GM18499 (cell line): ENCODE results near the gene HSFX1.
"Not testable (repeated sequence)": the region's sequence is repeated elsewhere in the genome, so short reads cannot be mapped to it uniquely, and the experiment has no call there.

Experiments
- ATAC-seq: cut with Tn5 transposase; IDR thresholded peaks from one replicate; pipeline ENCODE4 v1.9.1; 2021; ENCODE audit warnings: moderate number of reproducible peaks; ENCODE audit not compliant: insufficient read depth, unreplicated experiment

HSFX1 gene, protein sequence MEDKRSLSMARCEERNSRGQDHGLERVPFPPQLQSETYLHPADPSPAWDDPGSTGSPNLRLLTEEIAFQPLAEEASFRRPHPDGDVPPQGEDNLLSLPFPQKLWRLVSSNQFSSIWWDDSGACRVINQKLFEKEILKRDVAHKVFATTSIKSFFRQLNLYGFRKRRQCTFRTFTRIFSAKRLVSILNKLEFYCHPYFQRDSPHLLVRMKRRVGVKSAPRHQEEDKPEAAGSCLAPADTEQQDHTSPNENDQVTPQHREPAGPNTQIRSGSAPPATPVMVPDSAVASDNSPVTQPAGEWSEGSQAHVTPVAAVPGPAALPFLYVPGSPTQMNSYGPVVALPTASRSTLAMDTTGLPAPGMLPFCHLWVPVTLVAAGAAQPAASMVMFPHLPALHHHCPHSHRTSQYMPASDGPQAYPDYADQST

DNA sequence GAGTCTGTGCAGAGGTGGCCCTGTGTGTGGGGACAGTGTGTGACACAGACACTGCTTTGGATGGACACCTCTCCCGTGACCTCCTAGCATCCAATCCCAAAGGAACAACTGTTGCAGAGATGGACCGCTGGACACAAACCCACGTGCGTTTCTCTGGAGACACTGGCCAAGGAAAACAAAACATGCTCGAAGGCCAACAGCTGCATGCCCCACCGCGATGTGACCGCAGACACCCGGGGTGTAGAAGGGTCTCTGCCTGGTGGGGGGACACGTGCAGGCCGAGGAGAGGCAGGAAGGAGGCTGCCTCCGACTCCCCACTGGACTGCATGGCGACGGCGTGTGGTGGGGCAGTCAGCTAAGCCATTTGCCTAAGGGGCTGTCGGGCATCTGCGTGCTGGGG, at the start of gene HSFX1:
Gene HSFX1, plus strand, starts transcription at position 301 of the 400 bp plus-strand sequence. CDS start 614 bp downstream, outside the sequence.
- not testable (repeated sequence) for ATAC-seq

DNA sequence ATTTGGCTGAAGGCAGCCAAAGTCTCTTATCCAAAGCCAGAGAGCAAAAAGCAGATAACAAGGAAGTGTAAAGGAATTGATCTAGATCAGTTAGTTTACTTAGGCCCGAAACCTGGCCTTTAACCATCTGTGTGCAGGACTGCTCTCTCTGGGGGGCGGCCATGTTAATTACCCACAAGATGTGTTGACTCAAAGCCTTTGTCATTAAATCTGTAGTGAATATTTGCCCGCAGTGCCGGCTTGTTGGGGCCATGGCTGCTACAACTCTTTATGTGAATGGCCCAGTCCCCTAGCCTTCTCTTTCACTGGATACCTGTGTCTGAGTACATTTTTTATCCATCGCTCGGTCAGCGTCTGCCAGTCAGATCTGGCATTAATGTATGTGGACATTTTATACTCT, 46.6 kb upstream of the HSFX1 start:
- not testable (repeated sequence) for ATAC-seq

DNA sequence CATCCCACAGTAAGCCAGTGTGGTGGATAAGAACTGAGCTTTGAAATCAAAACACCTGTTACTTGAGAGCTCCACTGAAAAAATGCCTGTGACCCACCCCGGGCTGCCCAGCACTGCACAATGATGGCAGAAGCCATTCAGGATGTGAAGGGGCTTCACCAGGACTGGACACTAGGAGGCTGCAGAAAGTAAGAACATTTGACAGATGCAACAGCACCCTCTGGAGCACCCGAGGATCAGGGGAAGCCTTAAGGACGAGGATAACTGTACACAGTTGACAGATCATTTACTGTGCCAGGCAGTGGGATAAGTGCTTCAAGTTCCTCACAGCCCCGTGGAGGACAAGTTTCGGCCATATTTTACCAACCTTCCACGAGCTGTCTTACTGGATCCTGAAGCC, 31.6 kb upstream of the HSFX1 start:
- ATAC-seq: not testable (repeated sequence)

DNA sequence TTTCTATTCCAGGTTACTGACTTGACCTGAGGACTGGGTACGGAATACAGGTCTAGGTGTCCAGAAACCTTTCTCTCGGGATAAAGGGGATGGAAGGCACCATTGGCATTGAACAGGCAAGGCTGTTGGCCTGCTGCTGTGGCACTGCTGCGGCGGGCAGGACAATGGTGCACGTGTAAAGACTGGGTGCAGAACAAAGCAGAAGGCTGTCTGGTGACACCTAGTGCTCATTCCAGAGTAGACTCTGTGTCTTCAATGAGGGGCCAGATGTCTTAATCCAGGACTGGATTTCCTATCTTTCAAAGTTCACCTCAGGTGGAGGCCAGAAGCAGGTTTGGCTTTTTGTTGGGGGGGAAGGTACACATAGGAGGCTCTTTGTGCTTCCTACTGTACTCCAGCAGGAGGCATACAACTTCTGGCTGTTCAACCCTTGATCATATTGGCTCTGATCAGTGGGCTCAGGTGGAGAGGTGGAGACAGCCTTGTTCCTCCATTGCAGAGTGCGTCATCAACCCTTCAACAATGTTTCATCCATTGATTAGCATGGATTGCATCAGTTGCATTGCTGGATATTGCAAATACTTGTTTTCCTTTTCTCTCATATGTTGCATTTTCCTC, 27.4 kb upstream of the HSFX1 start:
- ATAC-seq: not testable (repeated sequence)

DNA sequence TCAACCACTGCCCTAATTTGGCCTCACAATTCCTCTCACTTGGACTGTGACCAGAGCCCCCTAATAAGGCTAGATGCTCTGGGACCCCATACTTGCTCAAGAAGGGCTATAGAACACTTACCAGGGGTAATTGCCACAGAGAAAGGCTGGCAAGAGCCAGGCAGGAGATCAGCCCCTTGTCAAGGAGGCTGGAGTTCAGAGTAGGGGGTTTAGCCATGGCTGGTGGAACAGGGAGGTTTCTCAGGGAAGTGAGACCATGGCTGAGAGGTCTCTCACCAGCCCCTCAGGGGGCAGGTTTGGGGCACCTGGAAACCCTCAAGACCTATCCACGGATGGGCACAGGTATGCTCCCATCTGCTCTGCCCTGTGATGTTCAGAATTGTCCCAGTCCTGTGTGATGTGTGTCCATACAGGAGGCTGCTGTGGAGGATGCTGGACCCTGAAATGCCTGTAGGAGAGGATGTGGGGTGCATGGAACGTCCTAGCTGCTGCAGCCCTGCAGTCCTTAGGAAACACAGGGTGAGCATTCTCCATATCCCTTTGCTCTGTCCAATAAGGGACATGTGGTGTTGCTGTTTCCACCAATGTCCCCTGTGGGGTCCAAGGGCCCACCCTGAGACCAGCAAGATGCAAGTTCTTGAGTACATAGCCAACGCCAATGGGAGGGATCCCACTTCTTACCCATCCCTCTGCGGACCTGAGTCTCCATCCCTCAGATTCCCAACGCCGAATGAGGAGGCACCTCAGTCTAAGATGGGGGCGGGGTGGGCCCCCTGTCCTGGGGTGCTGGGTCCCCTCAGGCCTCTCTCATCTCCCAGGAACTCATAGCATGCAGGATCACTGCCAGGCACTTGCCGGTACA, 16.4 kb upstream of the HSFX1 start:
- no peak for ATAC-seq

DNA sequence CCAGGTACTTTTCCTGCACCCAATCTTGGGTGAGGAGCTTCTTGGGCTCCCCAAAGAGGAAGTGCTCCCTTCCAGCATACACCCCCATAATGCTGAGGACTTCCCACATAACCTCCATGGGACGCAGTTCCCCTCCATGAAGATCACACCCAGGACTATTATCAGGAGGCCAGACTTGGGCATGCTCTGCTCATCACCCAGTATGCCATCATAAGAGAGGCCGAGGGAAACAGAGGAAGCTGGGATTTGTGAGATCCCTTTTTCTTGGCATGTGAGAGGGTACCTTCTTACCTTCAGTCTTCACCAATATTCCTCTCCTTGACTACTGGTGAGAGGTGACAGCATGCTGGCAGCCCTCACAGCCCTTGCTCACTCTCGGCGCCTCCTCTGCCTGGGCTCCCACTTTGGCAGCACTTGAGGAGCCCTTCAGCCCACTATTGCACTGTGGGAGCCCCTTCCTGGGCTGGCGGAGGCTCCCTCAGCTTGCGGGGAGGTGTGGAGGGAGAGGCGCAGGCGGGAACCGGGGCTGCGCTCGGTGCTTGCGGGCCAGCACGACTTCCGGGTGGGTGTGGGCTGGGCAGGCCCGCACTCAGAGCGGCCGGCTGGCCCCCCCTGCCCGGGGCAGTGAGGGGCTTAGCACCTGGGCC, 15.7 kb upstream of the HSFX1 start:
- no peak for ATAC-seq

DNA sequence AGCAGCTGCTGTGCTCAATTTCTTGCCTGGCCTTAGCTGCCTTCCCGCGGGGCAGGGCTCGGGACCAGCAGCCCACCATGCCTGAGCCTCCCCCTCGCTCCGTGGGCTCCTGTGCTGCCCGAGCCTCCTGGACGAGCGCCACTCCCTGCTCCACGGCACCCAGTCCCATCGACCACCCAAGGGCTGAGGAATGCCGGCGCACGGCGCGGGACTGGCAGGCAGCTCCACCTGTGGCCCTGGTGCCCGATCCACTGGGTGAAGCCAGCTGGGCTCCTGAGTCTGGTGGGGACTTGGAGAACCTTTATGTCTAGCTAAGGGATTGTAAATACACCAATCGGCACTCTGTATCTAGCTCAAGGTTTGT, 15.2 kb upstream of the HSFX1 start:
- ATAC-seq: not testable (repeated sequence)

DNA sequence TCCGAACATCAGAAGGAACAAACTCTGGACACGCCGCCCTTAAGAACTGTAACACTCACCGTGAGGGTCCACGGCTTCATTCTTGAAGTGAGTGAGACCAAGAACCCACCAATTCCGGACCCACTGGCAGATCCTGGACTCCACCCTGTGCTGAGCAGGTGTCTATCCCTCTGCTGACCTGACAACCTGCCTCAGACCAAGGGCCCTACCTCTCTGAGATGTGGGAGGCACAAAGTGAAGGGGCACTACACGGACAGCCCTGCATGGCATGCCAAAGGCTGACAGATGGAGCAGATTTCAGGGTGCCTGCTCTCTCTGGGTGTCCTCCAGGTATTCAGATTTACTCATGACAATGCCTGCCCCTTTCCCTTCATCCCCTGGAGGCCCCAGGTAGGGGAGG, 14.0 kb upstream of the HSFX1 start:
- ATAC-seq: no peak

DNA sequence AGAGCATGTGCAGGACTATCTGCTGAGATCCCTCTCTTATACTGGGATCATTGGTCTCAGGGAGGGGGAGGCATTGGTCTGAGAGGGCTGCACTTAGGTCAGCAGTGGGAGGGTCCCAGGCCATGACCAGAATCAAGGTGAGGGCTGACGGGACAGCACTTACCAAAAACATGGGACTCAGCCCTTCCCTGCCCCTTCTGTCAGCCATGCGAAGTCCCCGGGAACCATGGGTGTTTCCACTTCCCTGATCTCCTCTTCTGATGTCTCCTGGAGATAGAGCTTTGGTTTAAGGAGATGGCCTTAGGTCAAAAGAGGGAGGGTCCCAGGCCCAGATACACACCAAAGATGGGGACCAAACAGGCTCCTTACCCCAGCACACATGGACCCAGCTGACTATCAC, 12.9 kb upstream of the HSFX1 start:
- no peak for ATAC-seq

DNA sequence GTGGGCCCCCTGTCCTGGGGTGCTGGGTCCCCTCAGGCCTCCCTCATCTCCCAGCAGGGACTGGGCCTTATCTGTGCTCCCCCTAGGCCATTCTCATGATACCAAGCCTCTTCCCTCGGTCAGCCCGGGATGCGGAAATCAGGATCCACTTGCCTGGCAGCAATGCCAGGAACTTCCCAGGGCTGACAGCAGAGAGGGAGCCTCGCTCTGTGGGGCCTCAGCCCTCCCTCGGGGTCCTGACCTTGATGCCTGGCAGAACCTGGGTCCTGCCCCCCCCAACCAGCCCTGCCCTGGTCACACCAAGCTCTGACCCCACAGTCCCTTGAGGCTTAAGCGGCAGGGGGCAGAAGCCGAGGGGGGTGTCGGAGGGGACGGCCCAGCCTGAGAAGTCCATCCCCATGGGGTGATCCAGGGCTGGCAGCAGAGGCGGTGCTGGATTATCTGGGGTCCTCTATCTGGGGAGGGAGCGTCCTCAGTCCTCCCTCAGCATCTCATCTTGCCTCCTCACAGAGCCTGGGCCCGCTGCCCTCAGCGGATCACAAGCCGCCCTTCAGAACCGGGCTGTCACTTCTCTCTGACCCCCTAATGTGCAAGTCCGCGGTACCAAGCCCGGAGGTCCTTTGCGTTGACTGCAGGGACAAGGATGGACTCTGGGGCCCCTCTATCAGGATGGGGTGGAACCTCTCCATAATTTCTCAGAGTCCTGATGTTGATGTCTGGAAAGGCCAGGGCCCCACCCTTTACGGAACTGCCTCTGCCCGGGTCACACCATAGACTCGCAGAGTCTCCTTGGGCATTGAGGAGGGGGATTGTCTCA, 11.8 kb upstream of the HSFX1 start:
- not testable (repeated sequence) for ATAC-seq

DNA sequence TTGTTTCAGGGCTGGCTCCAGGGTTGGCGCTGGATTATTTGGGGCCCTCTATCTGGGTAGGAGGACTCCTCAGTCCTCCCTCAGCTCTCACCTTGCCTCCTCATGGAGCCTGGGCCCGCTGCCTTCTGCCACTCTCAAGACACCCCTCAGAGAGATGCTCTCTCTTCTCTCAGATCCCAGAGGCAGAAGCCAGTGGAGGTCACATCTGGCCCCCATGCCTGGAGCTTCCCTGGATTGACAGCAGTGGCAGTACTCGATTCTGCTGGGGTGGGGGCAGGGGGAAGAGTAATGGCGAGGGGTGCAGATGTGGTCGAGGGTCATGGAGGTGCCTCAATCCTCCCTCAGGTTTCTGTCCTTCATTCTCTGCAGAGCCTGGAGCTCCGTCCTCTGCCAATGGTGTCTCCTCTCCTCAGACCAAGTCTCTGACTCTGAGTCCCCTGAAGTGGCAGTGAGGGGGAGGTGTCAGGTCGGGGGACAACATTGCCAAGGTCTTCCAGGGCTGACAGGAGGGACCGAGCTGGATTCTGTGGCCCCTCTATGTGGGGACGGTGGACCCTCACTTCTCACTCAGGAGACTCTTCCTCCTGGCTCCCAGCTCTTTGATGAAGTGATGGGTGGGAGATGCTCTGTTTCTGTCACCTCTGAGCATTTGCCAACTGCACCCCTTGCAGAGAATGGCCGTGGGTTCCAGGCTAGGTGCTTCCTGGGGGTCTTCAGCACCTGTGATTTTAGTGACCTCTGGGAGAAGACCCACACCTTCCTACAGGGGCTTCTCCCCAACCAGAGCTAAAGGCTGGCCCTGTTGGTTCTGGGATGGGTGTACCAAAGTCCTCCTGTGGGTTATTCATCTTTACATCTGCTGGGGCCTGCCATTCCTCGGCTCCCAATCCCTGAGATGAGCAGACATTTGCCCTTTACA, 10.9 kb upstream of the HSFX1 start:
- no peak for ATAC-seq

DNA sequence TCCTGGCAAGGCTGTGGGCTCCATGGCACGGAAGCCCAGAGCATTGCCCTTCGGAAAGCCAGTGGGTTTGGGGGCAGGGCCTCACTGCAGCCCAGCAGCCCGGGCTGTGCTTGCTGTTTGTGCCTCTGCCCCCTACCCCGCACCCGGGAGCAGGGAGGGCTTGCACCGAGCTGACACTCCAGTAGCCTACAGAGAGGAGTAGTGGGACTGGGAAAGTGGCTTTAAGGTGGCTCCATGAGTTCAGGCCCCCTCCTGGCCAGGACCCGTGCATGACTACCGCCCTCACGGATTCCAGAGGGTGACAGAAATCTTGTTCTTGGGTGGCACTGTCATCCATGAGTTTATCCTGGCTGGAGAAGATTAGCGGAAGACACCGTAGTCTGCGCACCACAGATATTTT, 3.5 kb upstream of the HSFX1 start:
- ATAC-seq: not testable (repeated sequence)

DNA sequence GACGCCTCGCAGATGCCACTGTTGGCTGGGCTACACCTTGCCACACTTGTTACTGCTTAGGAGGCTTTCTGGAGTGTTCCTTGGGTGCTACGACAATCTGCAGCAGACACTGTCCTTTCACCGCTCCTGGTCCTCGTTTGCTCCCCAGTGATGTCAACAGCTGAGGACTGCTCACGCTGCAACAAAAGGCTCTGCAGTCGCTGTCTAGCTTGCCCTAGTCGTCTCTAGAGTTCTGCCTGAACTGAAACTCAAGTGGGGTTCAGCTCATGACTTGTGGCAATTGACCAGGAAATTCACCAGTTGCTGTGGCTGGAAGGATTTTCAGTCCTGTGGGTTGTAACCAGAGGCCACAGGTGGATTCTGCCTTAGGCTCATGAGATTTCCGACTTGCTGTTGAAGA, 842 bp upstream of the HSFX1 start:
- not testable (repeated sequence) for ATAC-seq

DNA sequence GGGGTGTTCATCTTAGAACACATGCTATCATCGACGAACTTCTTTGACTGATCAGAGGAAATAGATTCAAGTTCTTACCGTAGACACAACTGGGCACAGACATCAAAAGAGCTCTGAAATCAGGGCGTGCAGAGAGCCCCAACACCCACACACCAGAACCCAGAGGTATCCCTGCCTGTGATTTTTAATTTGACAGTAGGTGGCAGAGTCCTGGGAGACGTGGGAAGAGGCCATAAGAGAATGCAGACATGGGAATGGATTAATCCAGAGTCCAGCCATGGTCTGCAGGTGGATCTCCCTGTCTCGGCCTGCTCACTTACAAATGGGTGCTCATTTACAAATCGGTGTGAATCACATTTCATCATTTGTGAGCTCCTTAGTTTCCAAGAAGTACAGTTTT, 4.1 kb downstream of the HSFX1 start:
- ATAC-seq: not testable (repeated sequence)

DNA sequence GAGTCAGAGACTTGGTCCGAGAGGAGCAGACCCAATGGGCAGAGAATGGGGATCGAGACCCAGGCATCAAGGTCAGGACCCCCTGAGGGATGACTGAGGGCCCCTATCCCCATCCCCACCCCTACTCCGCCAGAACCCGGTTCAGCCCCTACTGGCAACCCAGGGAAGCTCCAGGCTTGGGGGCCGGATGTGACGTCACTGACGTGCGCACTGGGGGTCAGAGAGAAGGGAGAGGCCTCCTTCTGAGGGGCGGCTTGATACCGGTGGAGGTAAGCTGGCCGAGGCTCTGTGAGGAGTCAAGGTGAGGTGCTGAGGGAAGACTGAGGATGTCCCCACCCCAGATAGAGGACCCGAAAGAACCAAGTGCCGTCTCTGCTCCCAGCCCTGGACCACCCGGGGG, 7.9 kb downstream of the HSFX1 start, which contains the start of gene MAGEA9:
Gene MAGEA9, plus strand, starts transcription at position 204 of the 400 bp plus-strand sequence. CDS start 4,281 bp downstream, outside the sequence.
- not testable (repeated sequence) for ATAC-seq

DNA sequence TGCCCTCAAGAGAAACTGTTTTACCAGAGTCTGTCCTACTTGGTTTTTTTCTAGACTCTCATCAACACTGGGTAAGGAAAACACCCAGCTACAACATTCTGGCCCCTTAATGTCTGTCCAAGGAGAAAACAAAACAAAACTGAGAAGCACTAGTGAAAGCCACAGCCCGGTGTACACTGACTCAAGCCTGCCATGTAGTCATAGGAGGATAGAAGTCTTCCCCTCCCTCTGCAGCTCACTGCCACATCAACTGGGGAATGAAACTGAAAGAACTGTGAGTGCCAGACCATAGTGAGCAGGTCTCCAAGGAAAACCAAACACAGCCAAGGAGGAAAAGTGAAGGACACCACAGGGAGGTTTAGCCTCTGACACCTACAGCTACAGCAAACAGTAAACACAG, 21.7 kb downstream of the HSFX1 start:
- peak; percentile 99 for ATAC-seq

DNA sequence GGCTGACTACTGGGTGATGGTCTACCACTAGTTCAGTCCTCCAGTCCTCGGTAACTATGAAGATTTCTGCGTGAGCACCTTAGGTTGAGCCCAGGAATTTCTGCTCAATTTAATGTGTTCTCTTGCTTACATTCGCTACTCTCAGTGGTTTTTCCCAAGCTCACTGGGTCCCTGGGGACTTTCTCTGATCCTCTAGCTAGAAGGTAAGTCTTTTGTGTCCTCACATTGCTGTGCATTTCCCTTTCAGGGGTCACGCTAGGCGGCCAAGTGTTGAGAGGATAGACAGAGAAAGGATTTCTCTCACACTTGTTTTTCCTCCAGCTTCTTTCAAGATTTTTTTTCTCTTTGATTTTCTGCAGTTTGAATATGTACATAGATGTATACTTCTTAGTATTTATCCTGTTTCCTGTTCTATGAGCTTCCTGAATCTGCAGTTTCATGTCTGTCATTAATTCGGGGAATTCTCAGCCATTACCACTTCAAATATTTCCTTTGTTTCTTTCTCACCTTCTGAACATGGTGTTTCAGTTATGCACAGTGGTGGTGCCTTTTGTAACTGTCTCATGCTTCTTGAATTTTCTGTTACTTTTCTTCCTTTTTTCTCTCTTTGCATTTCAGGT, 25.3 kb downstream of the HSFX1 start:
- ATAC-seq: no peak

DNA sequence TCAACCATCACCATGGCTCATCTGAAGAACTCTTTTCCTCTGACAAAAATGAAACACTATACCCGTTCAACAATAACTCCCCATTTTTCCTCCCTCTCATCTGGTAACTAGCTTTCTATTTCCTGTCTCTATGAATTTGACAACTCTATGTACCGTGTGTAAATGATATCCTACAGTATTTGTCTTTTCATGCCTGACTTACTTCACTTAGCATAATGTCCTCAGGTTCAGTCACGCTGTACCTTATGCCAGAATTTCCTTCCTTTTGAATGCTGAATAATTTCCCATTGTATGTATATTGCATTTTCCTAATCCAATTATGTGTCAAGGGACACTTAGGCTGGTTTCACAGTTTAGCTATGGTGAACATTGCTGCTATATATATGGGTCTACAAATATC, 26.1 kb downstream of the HSFX1 start:
- ATAC-seq: no peak
